ENCODE data around the gene GIMAP8.
"Not testable (repeated sequence)": the region's sequence is repeated elsewhere in the genome, so short reads cannot be mapped to it uniquely, and the experiment has no call there.

Gene GIMAP8

DNA sequence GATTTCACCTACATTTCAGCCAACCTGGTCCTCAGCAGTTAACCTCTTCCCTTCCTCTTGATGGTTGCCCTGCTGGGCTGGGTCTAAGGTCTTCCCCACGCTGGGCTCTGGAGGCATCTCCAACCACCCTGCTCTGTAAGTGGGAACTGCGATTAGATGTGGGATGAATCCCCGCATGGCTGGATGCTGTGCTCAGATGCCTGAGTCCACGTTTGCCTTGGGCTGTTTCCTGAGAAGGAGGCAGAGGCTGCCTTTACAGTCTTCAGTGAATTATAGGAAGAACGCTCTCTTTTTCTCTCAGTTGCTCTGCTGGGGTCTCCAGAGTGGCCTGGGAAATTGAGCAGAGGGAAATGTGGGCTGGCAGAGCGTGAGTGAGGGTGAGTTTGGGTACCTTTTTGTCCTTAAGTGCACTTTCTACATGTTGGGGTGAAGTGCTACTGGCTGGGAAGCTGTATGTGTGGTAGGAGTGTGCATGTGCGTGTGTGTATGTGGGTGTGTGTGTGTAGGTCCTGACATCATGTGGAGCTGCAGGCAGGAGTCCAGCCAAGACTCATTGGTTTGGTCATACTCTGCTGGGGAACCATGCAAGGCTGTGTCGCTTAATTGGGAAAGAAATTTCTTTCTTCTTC lies 1.5 kb downstream of the GIMAP8 start:
- no peak for DNase-seq

DNA sequence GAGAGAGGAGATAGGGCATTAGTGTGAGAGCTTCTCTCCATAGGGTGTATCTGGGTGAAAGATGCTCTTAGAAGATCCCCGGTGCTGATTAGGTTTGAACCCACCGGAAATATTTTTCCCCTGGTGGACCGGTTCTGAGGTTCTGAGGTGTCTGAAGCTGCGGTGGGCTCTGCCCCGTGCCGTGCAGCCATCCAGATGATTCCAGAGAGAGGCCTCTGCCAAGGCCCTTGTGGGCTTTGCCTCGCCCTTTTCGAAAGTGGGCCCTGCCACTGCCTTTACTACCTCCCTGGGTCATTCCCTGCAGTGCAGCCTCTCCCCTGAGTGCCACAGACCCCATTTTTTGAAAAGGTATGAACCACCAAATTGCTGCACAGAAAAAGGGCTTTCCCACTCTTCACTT lies 2.8 kb downstream of the GIMAP8 start:
- Mint-ChIP-seq H3K27ac (peak overlapping the region; percentile 80 to 98), H3K4me3 (peak overlapping the region; percentile 98 to 100), H3K36me3 (ENCODE audit: insufficient read depth) (peaks cover 28% of the 10 kb centered on the region), H3K4me1 (ENCODE audit: low read depth in 2 of 2) (peaks cover 71 to 81% of the 10 kb centered on the region in 2 donors), H3K9me3 (peaks cover 2 to 7% of the 10 kb centered on the region in 2 donors), H3K27me3 (no peaks in the 10 kb centered on the region)
- peak in 2 of 3 experiments; percentile 19 to 21 for DNase-seq
- ATAC-seq (replicated peaks): peak; percentile 14

More for the DNA sequence above, 1.5 kb downstream of the GIMAP8 start:
- peak overlapping the region; percentile 80 to 98 for H3K27ac Mint-ChIP-seq
- ATAC-seq (replicated peaks): no peak
- peaks cover 28% of the 10 kb centered on the region for H3K36me3 Mint-ChIP-seq (ENCODE audit: insufficient read depth)
- peak overlapping the region; percentile 98 to 100 for H3K4me3 Mint-ChIP-seq
- H3K4me1 Mint-ChIP-seq (ENCODE audit: low read depth in 2 of 2): peaks cover 70 to 72% of the 10 kb centered on the region in 2 donors
- no peaks in the 10 kb centered on the region for H3K27me3 Mint-ChIP-seq
- peaks cover 2 to 7% of the 10 kb centered on the region in 2 donors for H3K9me3 Mint-ChIP-seq

DNA sequence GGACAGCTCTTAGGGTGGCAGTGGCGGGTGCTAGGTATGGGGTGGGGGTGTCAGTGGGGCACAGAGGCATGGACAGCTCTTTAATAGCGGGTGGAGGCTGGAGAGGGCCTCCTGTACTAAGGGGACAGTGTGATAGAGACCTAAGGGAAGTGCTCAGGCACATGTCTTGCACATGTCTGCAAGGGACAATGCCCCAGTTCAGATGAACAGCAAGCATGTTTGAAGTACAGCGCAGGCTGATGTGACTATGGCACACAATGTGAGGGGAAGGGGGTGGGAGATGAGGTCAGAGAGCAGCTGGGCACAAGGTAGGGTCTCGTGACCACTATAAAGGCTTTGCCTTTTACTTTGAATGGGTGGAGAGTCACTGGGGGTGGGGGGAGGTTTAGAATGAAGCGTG lies 3.5 kb downstream of the GIMAP8 start:
- Mint-ChIP-seq H3K9me3 (peaks cover 2 to 7% of the 10 kb centered on the region in 2 donors), H3K4me3 (peak overlapping the region; percentile 98 to 100), H3K27me3 (no peaks in the 10 kb centered on the region), H3K36me3 (ENCODE audit: insufficient read depth) (peaks cover 26% of the 10 kb centered on the region), H3K27ac (peak overlapping the region; percentile 80 to 98), H3K4me1 (ENCODE audit: low read depth in 2 of 2) (peaks cover 66 to 80% of the 10 kb centered on the region in 2 donors)
- no peak for ATAC-seq (replicated peaks)
- DNase-seq: no peak

DNA sequence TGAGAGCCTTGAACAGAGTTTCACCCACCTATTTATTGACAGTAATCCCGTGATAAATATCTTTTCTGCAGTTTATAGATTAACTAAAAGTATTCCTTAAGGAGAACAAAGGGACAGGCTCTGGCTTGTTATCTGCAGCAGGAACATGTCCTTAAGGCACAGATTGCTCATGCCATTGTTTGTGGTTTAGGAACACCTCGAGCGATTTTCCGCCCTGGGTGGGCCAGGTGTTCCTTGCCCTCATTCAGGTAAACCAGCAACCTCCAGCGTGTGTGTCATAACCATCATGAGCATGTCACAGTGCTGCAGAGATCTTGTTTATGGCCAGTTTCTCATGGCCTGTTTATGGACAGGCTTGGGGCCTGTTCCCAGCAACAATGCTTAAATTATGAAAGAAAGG lies 6.6 kb downstream of the GIMAP8 start:
- not testable (repeated sequence) for ATAC-seq (replicated peaks); H3K36me3 Mint-ChIP-seq (ENCODE audit: insufficient read depth); H3K27me3 Mint-ChIP-seq; DNase-seq; H3K4me3 Mint-ChIP-seq
- Mint-ChIP-seq H3K4me1 (ENCODE audit: low read depth in 2 of 2) (peaks cover 51 to 66% of the 10 kb centered on the region in 2 donors), H3K27ac (peak overlapping the region in 1 of 2 donors; percentile 23), H3K9me3 (peaks cover 11 to 18% of the 10 kb centered on the region in 2 donors)

DNA sequence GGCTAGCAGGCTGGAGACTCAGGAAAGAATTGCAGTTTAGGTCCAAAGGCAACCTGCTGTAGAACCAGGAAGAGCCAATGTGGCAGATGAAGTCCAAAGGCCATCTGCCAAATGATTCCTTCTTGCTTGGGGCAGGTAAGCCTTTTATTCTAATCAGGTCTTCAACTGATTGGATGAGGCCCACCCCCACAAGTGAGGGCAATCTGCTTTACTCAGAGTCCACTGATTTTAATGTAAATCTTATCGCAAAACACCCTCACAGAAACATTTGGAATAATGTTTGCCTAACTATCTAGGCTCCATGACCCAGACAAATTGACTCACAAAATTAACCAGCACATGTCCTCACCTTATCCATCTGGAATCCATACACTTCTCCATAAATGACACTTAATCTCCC lies 7.8 kb downstream of the GIMAP8 start:
- Mint-ChIP-seq H3K4me3 (no peak overlapping the region), H3K4me1 (ENCODE audit: low read depth in 2 of 2) (peaks cover 50 to 73% of the 10 kb centered on the region in 2 donors), H3K36me3 (ENCODE audit: insufficient read depth) (peaks cover 5% of the 10 kb centered on the region), H3K27me3 (no peaks in the 10 kb centered on the region), H3K27ac (peak overlapping the region in 1 of 2 donors; percentile 56), H3K9me3 (peaks cover 13 to 28% of the 10 kb centered on the region in 2 donors)
- no peak for DNase-seq
- ATAC-seq (replicated peaks): no peak

DNA sequence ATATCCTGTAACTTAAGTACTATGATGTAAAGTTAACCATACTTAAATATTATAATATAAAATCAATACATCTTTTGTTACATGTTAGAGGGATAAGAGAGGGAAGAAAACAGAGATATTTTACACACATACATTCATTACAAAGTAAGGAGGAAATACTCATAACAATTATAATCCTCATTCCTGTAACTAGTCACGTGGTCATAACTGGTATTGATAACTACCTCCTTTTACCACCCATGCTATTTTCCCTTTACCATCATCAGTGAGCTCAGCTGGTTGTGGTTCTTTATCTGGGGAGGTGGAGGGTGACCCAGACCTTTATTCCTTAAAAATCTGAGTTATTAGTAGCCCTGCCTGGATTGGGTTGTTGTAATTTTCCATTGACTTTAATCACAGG lies 8.3 kb downstream of the GIMAP8 start:
- H3K9me3 Mint-ChIP-seq: peaks cover 13 to 32% of the 10 kb centered on the region in 2 donors
- H3K27me3 Mint-ChIP-seq: no peaks in the 10 kb centered on the region
- peaks cover 7% of the 10 kb centered on the region for H3K36me3 Mint-ChIP-seq (ENCODE audit: insufficient read depth)
- H3K27ac Mint-ChIP-seq: no peak overlapping the region
- ATAC-seq (replicated peaks) (no peak), DNase-seq (no peak)
- peaks cover 50 to 73% of the 10 kb centered on the region in 2 donors for H3K4me1 Mint-ChIP-seq (ENCODE audit: low read depth in 2 of 2)
- H3K4me3 Mint-ChIP-seq: no peak overlapping the region

DNA sequence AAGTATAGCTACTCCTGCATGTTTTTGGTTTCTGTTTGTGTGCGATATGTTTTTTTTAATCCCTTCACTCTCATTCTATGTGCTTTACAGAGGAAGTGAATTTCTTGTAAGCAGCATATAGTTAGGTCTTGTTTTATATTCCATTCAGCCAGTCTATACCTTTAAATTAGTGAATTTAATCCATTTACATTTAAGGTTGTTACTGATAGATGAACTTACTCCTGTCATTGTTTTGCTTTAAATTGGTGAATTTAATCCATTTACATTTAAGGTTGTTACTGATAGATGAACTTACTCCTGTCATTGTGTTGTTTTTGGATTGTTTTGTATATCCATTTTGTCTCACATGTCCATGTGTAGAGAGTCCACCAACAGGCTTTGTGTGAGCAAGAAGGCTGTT lies 11.1 kb downstream of the GIMAP8 start:
- Mint-ChIP-seq H3K4me3 (peak overlapping the region; percentile 30 to 53), H3K27ac (peak overlapping the region in 1 of 2 donors; percentile 7), H3K9me3 (peaks cover 11 to 27% of the 10 kb centered on the region in 2 donors), H3K27me3 (no peaks in the 10 kb centered on the region), H3K4me1 (ENCODE audit: low read depth in 2 of 2) (peaks cover 44 to 70% of the 10 kb centered on the region in 2 donors), H3K36me3 (ENCODE audit: insufficient read depth) (peaks cover 16% of the 10 kb centered on the region)
- no peak for DNase-seq
- ATAC-seq (replicated peaks): no peak

DNA sequence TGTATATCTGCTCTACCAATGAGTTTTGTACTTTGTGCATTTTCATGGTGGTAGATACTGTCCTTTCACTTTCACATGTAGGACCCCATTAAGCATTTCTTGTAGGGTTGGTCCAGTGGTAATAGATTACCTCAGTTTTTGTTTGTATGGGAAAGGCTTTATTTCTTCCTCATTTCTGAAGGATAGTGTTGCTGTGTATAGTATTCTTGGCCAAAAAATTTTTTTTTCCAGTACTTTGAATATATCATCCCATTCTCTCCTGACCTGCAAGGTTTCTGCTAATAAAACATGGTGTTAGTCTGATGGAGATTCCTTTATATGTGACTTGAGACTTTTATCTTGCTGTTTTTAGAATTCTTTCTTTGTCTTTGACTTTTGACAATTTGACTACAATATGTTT lies 12.0 kb downstream of the GIMAP8 start:
- Mint-ChIP-seq H3K4me1 (ENCODE audit: low read depth in 2 of 2) (peaks cover 48 to 75% of the 10 kb centered on the region in 2 donors), H3K27ac (peak overlapping the region; percentile 33 to 49), H3K4me3 (peak overlapping the region in 1 of 2 donors; percentile 12), H3K9me3 (peaks cover 11 to 25% of the 10 kb centered on the region in 2 donors), H3K36me3 (ENCODE audit: insufficient read depth) (peaks cover 21% of the 10 kb centered on the region), H3K27me3 (no peaks in the 10 kb centered on the region)
- ATAC-seq (replicated peaks): no peak
- DNase-seq: no peak

DNA sequence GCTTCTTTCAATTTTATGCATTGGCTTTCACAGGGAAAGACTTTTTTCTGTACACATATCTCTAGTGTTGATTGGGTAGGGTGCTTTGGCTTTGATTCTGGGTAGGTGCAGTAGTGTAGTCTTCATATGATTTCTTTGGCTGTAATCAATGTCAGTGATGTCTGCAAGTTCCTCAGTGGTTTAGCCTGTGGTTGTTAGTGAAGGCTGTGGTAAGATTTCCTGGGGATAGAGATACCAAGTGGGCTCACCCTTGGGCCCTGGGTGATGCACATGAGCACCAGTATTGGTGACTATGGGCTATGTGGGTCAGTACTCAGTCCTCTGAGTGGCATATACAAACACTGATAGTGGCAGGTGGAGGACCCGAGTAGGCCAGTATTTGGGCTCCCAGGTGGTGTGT lies 13.0 kb downstream of the GIMAP8 start:
- ATAC-seq (replicated peaks): peak; percentile 76
- Mint-ChIP-seq H3K4me1 (ENCODE audit: low read depth in 2 of 2) (peaks cover 54 to 77% of the 10 kb centered on the region in 2 donors), H3K27ac (peak overlapping the region; percentile 33 to 66), H3K9me3 (peaks cover 11 to 25% of the 10 kb centered on the region in 2 donors), H3K36me3 (ENCODE audit: insufficient read depth) (peaks cover 29% of the 10 kb centered on the region), H3K27me3 (no peaks in the 10 kb centered on the region), H3K4me3 (peak overlapping the region; percentile 45 to 46)
- no peak for DNase-seq

DNA sequence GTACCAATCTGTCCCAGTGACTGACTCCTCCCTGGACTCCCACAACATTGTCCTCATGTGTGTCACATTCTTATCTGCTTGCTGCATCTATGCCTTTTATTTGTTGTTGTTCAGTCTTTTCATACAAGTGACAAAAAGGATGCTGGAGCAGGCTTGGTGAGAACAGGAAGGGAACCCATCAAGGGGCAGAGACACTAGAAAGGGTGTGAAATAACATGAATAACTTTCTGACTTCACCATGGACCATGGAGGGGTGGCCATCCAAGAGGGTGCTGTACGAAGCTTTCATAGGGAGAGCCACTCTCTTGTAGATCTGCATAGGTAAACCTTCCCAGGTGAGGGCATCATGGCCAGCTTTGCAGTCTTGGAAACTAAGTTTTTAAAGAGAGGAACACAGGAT lies 14.5 kb downstream of the GIMAP8 start:
- Mint-ChIP-seq H3K9me3 (peaks cover 11 to 25% of the 10 kb centered on the region in 2 donors), H3K4me1 (ENCODE audit: low read depth in 2 of 2) (peaks cover 63 to 81% of the 10 kb centered on the region in 2 donors), H3K4me3 (peak overlapping the region; percentile 18 to 46), H3K27me3 (no peaks in the 10 kb centered on the region), H3K36me3 (ENCODE audit: insufficient read depth) (peaks cover 37% of the 10 kb centered on the region), H3K27ac (peak overlapping the region; percentile 33 to 66)
- no peak for DNase-seq
- peak; percentile 45 for ATAC-seq (replicated peaks)

DNA sequence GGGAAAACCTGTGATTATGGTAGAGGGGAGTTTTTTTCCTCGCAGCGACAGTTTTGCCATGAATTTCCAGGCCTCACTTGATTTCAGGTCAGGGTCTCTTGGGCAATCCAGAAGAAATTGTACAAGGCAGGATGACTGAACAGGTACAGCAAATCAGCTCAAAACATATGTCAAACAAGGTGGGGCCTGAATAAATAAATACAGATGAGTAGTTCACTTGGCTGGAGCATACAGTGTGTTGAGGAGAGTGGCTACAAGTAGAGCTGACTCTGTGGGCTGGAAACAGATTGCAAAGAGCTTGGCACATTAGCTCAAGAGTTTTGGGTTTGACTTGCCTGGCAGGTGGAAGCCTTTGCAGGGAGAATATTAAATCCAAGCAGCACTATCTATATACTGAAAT lies 15.0 kb downstream of the GIMAP8 start:
- DNase-seq (no peak), ATAC-seq (replicated peaks) (no peak)
- H3K9me3 Mint-ChIP-seq: peaks cover 10 to 25% of the 10 kb centered on the region in 2 donors
- no peaks in the 10 kb centered on the region for H3K27me3 Mint-ChIP-seq
- H3K4me3 Mint-ChIP-seq: peak overlapping the region; percentile 18 to 46
- H3K36me3 Mint-ChIP-seq (ENCODE audit: insufficient read depth): peaks cover 39% of the 10 kb centered on the region
- peak overlapping the region; percentile 33 to 66 for H3K27ac Mint-ChIP-seq
- peaks cover 62 to 85% of the 10 kb centered on the region in 2 donors for H3K4me1 Mint-ChIP-seq (ENCODE audit: low read depth in 2 of 2)

DNA sequence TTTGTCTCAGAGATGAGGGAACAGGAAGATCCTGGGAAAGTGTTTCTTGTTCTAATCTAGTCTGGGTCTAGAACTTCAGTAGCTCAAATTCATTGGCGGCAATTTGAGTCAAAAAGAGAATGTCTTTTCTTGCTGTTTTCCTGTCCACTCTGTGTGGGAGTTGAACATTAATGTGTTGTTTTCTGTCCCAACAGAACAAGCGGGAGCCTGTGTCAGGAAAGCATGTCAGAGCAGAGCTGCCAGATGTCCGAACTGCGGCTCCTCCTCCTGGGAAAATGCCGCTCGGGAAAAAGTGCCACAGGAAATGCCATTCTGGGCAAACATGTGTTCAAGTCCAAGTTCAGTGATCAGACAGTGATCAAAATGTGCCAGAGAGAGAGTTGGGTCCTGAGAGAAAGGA lies 16.0 kb downstream of the GIMAP8 start:
- H3K4me3 Mint-ChIP-seq: peak overlapping the region in 1 of 2 donors; percentile 6
- H3K4me1 Mint-ChIP-seq (ENCODE audit: low read depth in 2 of 2): peaks cover 61 to 89% of the 10 kb centered on the region in 2 donors
- ATAC-seq (replicated peaks): no peak
- peaks cover 7 to 20% of the 10 kb centered on the region in 2 donors for H3K9me3 Mint-ChIP-seq
- H3K27ac Mint-ChIP-seq: peak overlapping the region in 1 of 2 donors; percentile 66
- H3K36me3 Mint-ChIP-seq (ENCODE audit: insufficient read depth): peaks cover 48% of the 10 kb centered on the region
- no peaks in the 10 kb centered on the region for H3K27me3 Mint-ChIP-seq
- DNase-seq: no peak

DNA sequence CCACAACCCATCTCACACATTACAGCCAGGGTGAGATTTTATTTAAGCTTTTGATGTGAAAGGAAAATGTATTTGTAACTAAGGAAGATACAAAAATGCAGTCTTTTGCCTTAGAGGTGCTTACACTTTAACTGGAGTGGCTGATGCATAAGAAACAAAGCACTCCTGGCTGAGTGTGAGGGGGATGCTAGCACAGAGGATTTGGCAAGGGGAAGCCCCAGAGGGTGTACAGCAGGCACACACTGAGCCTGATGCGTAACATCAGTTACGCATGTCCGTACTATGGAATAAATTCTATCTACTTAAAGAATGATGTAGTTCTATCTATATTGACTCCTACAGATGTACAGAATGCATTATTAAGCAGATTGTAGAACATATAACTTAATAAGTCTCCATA lies 17.8 kb downstream of the GIMAP8 start:
- Mint-ChIP-seq H3K27ac (peak overlapping the region; percentile 74 to 85), H3K4me3 (peak overlapping the region; percentile 46 to 72)
- ATAC-seq (replicated peaks): no peak

DNA sequence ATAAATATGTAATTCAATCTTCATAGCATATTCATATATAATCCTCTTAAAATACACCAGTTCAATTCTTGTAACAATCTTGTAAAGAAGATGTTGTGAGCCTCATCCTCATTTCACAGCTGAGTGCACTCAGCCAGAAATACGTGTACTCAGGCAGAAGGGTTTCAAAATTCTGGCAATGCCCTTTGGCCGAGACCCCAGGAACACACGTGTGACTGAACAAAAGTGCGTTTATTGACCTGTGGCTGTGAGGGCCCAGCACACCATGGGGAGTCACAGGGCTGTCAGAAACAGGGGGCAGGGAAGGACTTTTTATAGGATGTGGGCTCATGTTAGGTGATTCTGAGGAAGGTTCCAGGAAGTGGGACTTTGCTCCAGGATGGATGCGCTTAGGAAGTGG lies 21.5 kb downstream of the GIMAP8 start:
- no peak for ATAC-seq (replicated peaks)
- Mint-ChIP-seq H3K4me3 (no peak overlapping the region), H3K4me1 (ENCODE audit: low read depth in 2 of 2) (peaks cover 60 to 76% of the 10 kb centered on the region in 2 donors), H3K36me3 (ENCODE audit: insufficient read depth) (peaks cover 66% of the 10 kb centered on the region), H3K9me3 (no peaks in the 10 kb centered on the region), H3K27me3 (no peaks in the 10 kb centered on the region), H3K27ac (peak overlapping the region; percentile 81 to 82)
- no peak for DNase-seq

More for the DNA sequence above, 17.8 kb downstream of the GIMAP8 start:
- peaks cover 0 to 4% of the 10 kb centered on the region in 2 donors for H3K9me3 Mint-ChIP-seq
- peaks cover 60 to 79% of the 10 kb centered on the region in 2 donors for H3K4me1 Mint-ChIP-seq (ENCODE audit: low read depth in 2 of 2)
- no peak for DNase-seq
- peaks cover 60% of the 10 kb centered on the region for H3K36me3 Mint-ChIP-seq (ENCODE audit: insufficient read depth)
- H3K27me3 Mint-ChIP-seq: no peaks in the 10 kb centered on the region
